NCI-H1417 treated with DMSO at 0.1 percent for 48 hours (cell line): ENCODE measurements around the gene B4GALNT4.
"Not testable (repeated sequence)": the region's sequence is repeated elsewhere in the genome, so short reads cannot be mapped to it uniquely, and the experiment has no call there.

Experiments used
- DNase-seq: peaks from one replicate; lab custom pipeline; 2025; lab: John Stamatoyannopoulos, UW

The B4GALNT4 gene, protein sequence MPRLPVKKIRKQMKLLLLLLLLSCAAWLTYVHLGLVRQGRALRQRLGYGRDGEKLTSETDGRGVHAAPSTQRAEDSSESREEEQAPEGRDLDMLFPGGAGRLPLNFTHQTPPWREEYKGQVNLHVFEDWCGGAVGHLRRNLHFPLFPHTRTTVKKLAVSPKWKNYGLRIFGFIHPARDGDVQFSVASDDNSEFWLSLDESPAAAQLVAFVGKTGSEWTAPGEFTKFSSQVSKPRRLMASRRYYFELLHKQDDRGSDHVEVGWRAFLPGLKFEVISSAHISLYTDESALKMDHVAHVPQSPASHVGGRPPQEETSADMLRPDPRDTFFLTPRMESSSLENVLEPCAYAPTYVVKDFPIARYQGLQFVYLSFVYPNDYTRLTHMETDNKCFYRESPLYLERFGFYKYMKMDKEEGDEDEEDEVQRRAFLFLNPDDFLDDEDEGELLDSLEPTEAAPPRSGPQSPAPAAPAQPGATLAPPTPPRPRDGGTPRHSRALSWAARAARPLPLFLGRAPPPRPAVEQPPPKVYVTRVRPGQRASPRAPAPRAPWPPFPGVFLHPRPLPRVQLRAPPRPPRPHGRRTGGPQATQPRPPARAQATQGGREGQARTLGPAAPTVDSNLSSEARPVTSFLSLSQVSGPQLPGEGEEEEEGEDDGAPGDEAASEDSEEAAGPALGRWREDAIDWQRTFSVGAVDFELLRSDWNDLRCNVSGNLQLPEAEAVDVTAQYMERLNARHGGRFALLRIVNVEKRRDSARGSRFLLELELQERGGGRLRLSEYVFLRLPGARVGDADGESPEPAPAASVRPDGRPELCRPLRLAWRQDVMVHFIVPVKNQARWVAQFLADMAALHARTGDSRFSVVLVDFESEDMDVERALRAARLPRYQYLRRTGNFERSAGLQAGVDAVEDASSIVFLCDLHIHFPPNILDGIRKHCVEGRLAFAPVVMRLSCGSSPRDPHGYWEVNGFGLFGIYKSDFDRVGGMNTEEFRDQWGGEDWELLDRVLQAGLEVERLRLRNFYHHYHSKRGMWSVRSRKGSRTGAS

GRCh38 chr11:369336-370018 is at the start of gene B4GALNT4:
B4GALNT4 (plus strand) TSS chr11:369499; CDS start chr11:369804, 305 bp downstream.
- DNase-seq = no peak

DNA sequence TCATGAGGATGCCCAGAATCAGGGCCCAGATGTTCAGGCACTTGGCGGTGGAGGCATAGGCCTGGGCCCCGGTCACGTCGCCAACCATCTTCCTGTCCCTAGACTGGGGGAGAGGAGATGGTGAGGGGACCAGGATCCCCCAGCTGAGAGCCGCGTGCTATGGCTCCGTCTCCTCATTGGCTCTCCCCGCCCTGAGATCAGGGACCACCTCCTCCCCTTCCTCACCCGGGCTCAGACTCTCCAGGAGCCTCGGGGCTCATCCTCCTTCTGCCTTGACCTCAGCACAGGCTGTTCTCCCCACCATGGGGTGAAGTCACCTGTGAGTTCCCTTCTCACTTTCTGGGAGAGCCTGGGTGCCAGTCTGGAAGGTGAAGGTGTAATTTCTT is 49.4 kb upstream of the B4GALNT4 start:
- not testable (repeated sequence) for DNase-seq

GRCh38 chr11:324156-324555 is 45.1 kb upstream of the B4GALNT4 start:
- DNase-seq = no peak

- not testable (repeated sequence) for DNase-seq
Measured at GRCh38 chr11:324593-325517, 44.4 kb upstream of the B4GALNT4 start.

GRCh38 chr11:325796-326591 is 43.3 kb upstream of the B4GALNT4 start:
- DNase-seq = no peak

- DNase-seq = no peak
Measured at GRCh38 chr11:326592-326841, 42.8 kb upstream of the B4GALNT4 start.

- no peak for DNase-seq
Measured at GRCh38 chr11:326842-327580, 42.3 kb upstream of the B4GALNT4 start.

DNA sequence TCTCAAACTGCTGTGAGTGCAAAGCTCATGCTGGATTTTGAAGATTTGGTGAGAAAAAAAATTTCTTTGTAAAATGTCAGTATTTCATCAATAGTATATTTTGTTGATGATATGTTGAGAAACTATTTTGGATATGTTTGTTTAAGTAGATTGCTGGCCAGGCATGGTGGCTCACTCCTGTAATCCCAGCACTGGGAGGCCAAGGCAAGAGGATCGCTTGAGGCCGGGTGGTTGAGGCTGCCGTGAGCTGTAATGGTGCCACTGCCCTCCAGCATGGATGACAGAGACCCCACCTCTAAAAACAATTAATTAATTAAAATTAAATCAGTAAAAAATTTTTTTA is 41.7 kb upstream of the B4GALNT4 start:
- DNase-seq = no peak

- DNase-seq = no peak
Measured at GRCh38 chr11:328012-328411, 41.3 kb upstream of the B4GALNT4 start.

DNA sequence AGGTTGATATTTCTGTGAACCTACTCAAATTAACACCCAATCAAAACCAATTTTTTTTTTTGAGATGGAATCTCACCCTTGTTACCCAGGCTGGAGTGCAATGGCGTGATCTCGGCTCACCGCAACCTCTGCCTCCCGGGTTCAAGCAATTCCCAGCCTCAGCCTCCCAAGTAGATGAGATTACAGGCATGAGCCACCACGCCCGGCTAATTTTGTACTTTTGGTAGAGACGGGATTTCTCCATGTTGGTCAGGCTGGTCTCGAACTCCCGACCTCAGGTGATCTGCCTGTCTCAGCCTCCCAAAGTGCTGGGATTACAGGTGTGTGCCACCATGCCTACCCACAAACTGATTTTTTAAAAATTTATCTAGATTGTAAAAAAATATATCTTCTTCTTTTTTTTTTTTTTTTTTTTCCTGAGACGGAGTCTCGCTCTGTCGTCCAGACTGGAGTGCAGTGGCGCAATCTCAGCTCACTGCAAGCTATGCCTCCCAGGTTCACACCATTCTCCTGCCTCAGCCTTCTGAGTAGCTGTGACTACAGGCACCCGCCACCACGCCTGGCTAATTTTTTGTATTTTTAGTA is 40.7 kb upstream of the B4GALNT4 start:
- not testable (repeated sequence) for DNase-seq

- DNase-seq = no peak
Measured at GRCh38 chr11:329886-330253, 39.4 kb upstream of the B4GALNT4 start.

DNA sequence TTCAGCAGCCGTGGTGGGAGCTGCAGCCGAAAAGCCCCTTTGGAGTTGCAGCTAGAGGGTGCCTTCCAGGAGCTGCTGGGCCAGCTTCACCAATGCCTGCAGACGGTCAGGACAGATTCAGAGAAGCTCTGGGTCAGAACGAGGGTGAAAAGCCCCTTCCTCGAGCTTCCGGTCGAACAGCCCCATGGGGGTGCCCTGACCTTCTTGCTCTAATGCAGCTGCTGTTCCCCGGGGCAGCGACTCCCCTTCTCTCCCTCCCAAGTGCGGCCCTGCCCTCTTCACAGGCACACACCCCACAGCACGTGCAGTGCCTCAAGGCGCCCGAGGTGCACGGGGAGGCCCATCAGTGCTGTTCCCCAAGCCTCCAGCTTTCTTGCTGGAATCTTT is 39.0 kb upstream of the B4GALNT4 start:
- no peak for DNase-seq

- DNase-seq = no peak
Measured at GRCh38 chr11:330694-331357, 38.5 kb upstream of the B4GALNT4 start.

DNA sequence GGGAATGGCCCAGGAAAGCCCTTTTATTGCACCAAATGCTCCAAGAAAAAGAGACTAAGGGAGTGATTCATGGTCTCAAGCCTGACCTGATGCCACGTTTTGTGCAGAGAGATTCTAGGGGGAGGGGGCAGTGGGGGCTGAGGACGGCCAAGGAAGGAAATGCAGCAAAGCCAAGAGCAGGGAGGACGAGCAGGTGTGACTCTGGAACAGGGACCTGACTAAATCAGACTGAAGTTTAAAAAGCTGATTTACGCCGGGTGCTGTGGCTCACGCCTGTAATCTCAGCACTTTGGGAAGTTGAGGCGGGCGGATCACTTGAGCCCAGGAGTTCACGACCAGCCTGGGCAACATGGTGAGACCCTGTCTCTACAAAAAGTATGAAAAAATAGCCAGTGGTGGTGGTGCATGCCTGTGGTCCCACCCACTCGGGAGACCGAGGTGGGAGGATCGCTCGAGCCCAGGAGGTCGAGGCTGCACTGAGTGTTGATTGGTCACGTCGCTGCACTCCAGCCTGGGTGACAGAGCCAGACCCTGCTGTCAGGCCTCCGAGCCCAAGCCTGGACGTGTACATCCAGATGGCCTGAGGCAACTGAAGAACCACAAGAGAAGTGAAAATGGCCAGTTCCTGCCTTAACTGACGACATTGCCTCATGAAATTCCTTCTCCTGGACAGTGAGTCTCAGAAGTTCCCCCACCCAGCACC is 37.8 kb upstream of the B4GALNT4 start:
- DNase-seq = no peak

- no peak for DNase-seq
Measured at GRCh38 chr11:332651-333480, 36.4 kb upstream of the B4GALNT4 start.

GRCh38 chr11:333616-334263 is 35.6 kb upstream of the B4GALNT4 start:
- DNase-seq = not testable (repeated sequence)
